ENCODE measurements around the gene LRFN2. TPM values are rescaled to one million over a fixed set of nuclear protein-coding genes. Genes with fewer than 3 reads are reported as not detected.

LRFN2 gene
- total RNA-seq, 1 donor: not detected

- no peak for TF ChIP-seq CTCF (IDR thresholded peaks at IDR 0.05; ENCODE audit: extremely low read depth, low read depth, low read length)
- no peak for DNase-seq (ENCODE audit: insufficient read length, low spot score, missing footprints)
- Histone ChIP-seq H3K9me3 (ENCODE audit: low read depth, low read length) (no peaks in the 10 kb centered on the region), H3K4me1 (ENCODE audit: insufficient read depth, low read length) (no peaks in the 10 kb centered on the region), H3K79me2 (ENCODE audit: insufficient read depth, low read length) (no peaks in the 10 kb centered on the region), H3K27ac (ENCODE audit: low read depth, low read length) (no peak overlapping the region), H3K4me2 (ENCODE audit: insufficient read depth, low read length) (no peak overlapping the region), H4K20me1 (ENCODE audit: insufficient read depth, low read length) (no peaks in the 10 kb centered on the region), H3K27me3 (ENCODE audit: insufficient read depth, low read length) (no peaks in the 10 kb centered on the region), H3K4me3 (ENCODE audit: insufficient read depth, low read length) (no peak overlapping the region), H3K36me3 (ENCODE audit: insufficient read depth, low read length) (no peaks in the 10 kb centered on the region), H2AFZ (ENCODE audit: low read length) (no peak overlapping the region)
Observed at GRCh38 chr6:40443842-40444241, 143.3 kb downstream of the LRFN2 start.

GRCh38 chr6:40442591-40442990 is 144.6 kb downstream of the LRFN2 start:
- TF ChIP-seq CTCF (IDR thresholded peaks at IDR 0.05; ENCODE audit: extremely low read depth, low read depth, low read length): no peak
- Histone ChIP-seq H3K4me3 (ENCODE audit: insufficient read depth, low read length) (no peak overlapping the region), H3K4me1 (ENCODE audit: insufficient read depth, low read length) (no peaks in the 10 kb centered on the region), H3K27ac (ENCODE audit: low read depth, low read length) (no peak overlapping the region), H3K27me3 (ENCODE audit: insufficient read depth, low read length) (no peaks in the 10 kb centered on the region), H3K4me2 (ENCODE audit: insufficient read depth, low read length) (no peak overlapping the region), H3K36me3 (ENCODE audit: insufficient read depth, low read length) (no peaks in the 10 kb centered on the region), H4K20me1 (ENCODE audit: insufficient read depth, low read length) (no peaks in the 10 kb centered on the region), H3K79me2 (ENCODE audit: insufficient read depth, low read length) (no peaks in the 10 kb centered on the region), H2AFZ (ENCODE audit: low read length) (no peak overlapping the region), H3K9me3 (ENCODE audit: low read depth, low read length) (no peaks in the 10 kb centered on the region)
- no peak for DNase-seq (ENCODE audit: insufficient read length, low spot score, missing footprints)

- no peaks in the 10 kb centered on the region for H4K20me1 ChIP-seq (ENCODE audit: insufficient read depth, low read length)
- no peak overlapping the region for H3K4me2 ChIP-seq (ENCODE audit: insufficient read depth, low read length)
- no peak for DNase-seq (ENCODE audit: insufficient read length, low spot score, missing footprints)
- no peaks in the 10 kb centered on the region for H3K36me3 ChIP-seq (ENCODE audit: insufficient read depth, low read length)
- H3K27me3 ChIP-seq (ENCODE audit: insufficient read depth, low read length): no peaks in the 10 kb centered on the region
- H3K4me1 ChIP-seq (ENCODE audit: insufficient read depth, low read length): no peaks in the 10 kb centered on the region
- TF ChIP-seq CTCF (IDR thresholded peaks at IDR 0.05; ENCODE audit: extremely low read depth, low read depth, low read length): no peak
- no peaks in the 10 kb centered on the region for H3K9me3 ChIP-seq (ENCODE audit: low read depth, low read length)
- H3K4me3 ChIP-seq (ENCODE audit: insufficient read depth, low read length): no peak overlapping the region
- H3K79me2 ChIP-seq (ENCODE audit: insufficient read depth, low read length): no peaks in the 10 kb centered on the region
- no peak overlapping the region for H2AFZ ChIP-seq (ENCODE audit: low read length)
- H3K27ac ChIP-seq (ENCODE audit: low read depth, low read length): no peak overlapping the region
Observed at GRCh38 chr6:40441150-40441549, 146.0 kb downstream of the LRFN2 start.

GRCh38 chr6:40440053-40440452 is 147.1 kb downstream of the LRFN2 start:
- Histone ChIP-seq H2AFZ (ENCODE audit: low read length) (no peak overlapping the region), H3K4me2 (ENCODE audit: insufficient read depth, low read length) (no peak overlapping the region), H3K4me1 (ENCODE audit: insufficient read depth, low read length) (no peaks in the 10 kb centered on the region), H3K36me3 (ENCODE audit: insufficient read depth, low read length) (no peaks in the 10 kb centered on the region), H3K27ac (ENCODE audit: low read depth, low read length) (no peak overlapping the region), H3K4me3 (ENCODE audit: insufficient read depth, low read length) (no peak overlapping the region), H3K9me3 (ENCODE audit: low read depth, low read length) (no peaks in the 10 kb centered on the region), H3K27me3 (ENCODE audit: insufficient read depth, low read length) (no peaks in the 10 kb centered on the region), H4K20me1 (ENCODE audit: insufficient read depth, low read length) (no peaks in the 10 kb centered on the region), H3K79me2 (ENCODE audit: insufficient read depth, low read length) (no peaks in the 10 kb centered on the region)
- TF ChIP-seq CTCF (IDR thresholded peaks at IDR 0.05; ENCODE audit: extremely low read depth, low read depth, low read length): no peak
- no peak for DNase-seq (ENCODE audit: insufficient read length, low spot score, missing footprints)

Measured in osteoblast (primary cell).